GM18867 (cell line): ENCODE results near the gene NUAK1.

Source experiments
- ATAC-seq: cut with Tn5 transposase; IDR thresholded peaks from one replicate; pipeline ENCODE4 v1.9.1; 2021; ENCODE audit warnings: mild to moderate bottlenecking, moderate library complexity; ENCODE audit not compliant: unreplicated experiment

Gene NUAK1

DNA sequence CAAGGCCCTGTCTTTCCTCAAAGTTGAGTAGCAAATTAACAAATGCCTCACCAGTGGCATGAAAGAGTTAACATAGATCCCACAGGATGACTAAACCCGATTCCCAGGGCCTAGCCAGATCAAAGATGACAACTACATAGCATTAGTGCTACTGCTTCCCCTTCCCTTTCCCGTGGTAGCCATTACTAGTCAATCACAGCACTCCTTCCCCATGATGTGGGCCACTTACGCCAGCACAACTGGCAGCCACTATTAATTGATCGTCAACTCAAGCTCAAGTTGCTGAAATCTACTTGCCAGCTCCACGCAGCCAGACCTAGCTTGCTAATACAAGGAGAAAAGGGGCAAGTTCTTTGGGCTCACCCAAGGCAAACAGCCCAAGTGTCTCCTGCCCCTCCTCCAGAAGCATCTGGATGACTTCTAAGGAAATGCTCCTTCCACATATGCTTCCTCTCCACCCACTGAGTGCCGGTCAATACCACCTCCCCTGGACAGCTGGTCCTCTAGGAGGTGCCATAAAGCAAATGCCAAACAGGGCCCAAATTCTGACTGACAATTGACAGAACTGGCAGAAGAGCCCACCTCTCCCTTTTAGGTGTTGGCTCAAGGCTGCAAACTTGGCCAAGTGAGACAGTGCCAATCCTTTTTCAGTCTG, 72.6 kb downstream of the NUAK1 start:
- ATAC-seq: no peak

DNA sequence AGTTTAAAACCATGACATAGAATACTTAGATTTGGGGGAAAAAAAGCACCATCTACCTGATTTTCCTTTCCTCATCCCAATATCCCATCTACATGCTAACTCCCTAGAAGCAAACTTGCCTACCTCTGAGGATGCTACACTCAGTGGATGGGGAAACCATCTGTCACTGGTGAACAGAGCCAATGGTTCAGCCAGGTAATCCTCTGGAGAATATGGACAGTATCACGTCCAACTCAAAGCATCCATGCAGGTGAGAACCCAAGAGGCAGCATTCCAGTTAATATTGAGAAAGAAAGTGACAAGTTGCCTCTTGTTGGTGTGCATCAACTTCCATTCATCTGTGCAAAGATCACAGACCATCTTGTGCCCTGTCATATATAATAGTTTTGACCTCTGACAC, 73.2 kb downstream of the NUAK1 start:
- no peak for ATAC-seq

DNA sequence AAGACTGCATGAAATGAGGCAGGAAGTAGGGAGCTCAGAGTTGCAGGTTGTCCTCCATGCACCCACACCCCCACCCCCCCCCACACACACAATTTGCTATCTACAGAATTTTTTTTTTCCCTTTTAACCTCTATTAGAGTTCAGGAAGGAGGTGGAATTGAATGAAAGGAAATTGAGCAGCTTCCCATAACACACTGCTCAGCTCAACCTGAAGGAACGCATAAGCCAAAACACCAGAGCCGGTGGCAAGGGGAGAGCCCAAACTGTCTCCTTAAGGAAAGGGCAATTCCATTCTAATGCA, 74.1 kb downstream of the NUAK1 start:
- no peak for ATAC-seq

DNA sequence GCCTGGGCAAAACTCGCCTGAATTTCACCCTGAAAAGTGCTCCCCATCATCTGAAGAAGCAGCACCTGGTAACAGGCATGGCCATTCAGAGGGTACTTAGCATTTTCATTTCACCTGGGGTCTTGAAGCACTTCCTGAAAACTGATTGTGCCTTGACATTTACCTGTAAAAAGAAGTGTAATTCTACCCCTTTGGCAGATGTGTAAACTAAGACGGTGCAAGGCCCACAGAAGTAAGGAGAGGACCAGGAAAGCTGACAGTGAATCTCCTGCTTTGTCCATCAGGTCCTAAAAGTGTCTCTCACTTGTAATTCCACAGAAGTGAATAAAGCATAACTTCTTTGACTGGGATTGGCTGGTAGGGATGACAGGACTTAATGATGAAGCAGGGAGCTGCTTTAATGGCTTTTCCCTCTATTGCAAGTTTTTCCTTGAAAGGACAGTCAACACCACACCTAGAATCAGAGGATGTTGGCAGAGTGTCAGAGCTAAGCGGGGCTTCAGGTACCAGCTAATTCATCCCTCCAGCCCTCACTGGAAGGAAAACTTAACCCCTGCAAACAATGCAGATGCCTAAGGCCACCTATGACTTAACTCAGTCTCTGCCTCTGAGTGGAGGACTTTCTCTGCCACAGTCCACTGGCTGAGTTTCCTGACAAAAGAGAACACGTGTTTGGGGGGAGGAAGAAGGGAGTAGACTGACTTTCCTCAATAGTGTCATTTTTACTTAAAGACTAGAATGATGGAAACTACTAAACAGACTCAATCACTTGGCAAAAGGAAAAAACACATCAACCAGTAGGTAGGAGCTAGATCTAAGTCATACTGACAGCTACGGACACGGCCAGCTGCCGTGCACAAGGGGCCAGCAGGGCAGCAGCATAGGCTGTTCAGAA, 74.7 kb downstream of the NUAK1 start:
- no peak for ATAC-seq

DNA sequence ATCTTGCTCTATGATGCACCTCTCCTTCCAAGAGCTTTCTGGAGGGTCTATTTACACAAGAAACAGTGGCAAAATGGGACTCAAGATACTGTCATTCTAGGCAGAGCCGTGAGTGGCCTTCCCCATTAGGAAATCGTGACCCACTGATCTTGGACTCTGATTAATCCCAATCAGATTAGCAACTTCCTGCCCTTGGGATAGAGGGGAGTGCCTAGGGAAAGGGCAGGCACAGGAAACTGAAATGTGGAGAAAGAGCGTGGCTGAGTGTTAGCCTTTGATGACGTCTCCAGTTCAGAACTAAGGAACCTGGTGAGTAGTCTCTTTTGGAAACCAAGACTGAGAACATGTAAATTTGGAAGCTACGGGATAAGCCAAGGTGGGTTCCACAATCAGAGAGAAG, 76.1 kb downstream of the NUAK1 start:
- ATAC-seq: no peak

DNA sequence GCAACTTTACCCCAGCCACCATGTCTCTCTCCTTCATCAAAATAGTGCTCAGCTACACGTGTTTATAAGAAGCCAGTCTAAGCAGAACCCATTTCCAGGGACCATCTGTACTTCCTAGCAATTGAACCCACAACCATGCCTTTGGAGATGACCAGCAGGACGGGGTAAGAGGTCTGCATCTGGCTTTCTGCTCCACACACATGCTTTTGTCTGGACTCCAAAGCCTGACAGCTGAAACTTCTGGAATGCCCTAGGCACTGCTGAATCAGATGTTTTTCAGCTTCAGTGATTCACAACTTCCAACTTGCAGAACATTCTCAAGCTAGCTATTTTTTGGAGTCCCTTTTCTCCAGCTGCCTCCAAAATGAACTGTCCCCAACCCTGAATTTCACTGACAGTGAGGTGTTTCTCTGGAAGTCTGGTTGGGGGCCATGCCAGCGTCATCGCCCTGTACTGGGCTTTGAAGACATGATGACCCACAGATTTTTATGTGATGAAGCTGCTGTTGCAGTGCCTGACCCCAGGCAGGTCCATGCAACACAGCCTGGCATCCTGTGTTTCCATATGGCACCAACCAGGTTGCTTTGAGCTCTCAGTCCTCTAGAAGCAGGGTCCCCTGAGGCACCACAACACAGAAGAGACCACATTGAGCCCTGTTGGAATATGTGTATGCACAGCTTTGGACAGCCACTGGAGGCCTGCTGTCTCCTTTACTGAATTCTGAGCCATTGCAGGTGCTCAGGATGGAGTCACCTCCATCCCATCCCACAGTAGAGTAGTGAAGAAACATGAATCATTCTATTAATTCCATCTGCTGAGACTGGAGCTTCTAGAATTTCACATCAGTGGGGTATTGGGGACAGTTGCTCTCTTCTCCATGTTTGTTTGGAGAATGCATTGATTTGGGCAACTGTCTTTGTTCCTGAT, 80.2 kb downstream of the NUAK1 start:
- no peak for ATAC-seq

DNA sequence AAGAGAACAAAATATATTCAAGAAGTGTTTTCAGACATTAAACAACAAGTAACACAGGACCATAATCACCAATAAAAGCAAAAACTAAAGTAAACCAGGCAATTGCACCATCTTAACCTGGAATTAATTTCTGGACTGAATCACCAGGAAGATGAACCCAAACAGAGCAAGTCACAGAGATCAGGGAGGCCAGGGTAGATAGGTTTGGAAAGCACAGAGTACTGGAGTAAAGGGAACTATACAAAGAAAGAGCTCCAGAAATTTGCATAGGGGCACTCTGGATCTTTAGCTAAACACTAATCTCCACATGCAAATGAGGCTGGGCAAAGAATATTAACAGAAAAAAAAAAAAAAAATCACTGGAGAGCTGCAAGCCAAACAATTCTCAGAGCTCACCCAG, 84.7 kb downstream of the NUAK1 start:
- no peak for ATAC-seq

DNA sequence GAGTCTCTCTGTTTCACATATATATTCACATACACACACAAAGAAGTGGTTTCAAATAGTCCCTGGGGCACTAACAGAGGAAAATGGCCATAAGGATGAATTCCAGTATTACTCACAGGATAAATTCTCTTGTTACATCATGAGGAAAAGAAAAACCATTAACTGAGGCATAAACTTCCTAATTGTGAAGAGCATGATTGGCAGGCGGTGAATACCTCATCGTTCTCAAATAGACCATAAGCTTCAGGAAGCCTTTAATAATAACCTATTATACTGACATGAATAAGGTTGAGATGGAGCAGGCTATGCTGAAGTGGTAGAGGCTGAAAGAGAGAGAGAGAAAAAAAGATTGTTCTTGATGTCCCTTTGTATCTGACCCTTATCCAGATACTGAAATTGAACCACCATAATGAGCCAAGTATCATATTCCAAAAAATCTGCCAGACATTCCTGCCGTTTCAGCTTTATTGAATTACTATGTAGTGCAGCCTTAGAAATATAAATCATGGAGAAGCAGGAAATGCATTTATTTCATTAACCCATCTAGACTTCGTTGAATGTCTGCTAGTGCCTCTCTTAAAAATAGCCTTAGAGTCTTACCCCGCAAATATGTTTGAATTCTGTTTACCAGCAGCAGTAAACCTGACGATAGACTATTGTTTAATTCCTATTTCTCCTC, 86.8 kb downstream of the NUAK1 start:
- no peak for ATAC-seq

DNA sequence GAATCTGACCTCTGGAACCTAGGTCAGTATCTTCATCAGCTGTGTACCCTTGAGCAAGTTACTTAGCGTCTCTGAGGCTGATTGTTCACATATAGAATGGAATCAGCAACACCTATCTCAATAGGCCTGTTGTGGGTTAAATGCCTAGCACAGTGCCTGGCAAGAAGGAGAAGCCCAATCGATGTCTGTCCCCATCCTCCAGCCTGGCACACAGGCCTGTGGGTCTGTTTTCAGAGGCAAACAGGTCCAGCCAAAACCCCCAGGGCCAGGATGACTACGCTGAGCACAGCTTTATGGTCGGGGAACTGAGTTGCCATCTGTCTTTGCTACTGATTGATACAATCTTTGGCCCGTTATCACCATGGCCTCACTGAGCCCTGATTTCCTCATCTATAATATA, 89.2 kb downstream of the NUAK1 start:
- no peak for ATAC-seq

DNA sequence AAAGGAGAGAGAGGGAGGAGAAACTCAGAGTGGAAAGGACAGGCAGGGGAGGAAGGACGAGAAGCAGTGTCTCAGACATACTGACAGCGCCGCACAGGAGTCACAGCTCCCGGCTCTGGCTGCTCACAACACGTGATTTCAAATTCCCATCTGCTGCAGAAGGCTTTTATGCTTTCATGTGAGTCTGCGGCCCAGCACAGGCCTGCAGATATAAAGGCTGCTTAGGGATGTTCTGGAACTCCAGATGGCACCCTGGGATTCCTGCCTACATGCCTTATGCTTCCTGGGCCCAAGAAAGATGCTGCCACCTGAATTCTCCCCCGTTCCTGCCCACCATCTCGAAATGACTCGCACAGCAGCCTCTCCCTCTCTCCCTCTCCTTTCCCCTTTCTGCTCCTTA, 89.6 kb downstream of the NUAK1 start:
- no peak for ATAC-seq

DNA sequence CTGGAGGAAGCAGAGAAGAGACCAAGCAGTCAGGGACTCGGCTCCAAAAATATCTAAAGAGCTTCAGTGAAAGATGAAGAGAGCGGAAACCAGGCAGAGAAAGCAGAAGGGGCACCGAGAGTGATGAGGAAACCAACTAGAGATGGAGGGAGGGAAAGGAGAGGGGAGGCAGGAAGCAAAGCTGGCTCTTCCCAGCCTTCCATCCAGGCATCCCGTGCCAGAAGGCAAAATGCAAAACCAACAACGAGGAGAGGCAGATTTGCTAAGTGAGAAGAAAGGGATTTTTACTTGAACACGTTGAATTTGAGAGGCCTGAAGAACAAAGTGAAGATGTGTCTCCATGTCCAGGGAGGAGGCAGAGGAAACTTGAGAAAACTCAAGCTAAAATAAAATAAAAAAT, 90.1 kb downstream of the NUAK1 start:
- ATAC-seq: no peak

DNA sequence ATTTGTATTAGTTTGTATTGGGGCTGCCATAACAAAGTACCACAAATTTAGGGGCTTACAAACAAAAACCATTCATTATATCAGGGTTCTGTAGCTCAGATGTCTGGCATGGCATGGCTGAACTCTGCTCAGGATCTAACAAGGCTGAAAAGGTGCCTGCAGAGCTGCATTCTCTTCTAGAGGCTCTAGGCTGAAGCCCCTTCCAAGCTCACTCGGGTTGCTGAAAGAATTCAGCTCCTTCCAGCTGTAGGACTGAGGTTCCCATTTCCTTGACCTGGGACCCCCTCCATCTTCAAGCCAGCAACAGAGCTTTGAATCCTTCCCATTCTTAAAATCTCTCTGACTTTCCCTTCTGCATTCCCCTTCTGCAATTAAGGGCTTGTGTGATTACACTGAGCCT, 90.7 kb downstream of the NUAK1 start:
- ATAC-seq: no peak

DNA sequence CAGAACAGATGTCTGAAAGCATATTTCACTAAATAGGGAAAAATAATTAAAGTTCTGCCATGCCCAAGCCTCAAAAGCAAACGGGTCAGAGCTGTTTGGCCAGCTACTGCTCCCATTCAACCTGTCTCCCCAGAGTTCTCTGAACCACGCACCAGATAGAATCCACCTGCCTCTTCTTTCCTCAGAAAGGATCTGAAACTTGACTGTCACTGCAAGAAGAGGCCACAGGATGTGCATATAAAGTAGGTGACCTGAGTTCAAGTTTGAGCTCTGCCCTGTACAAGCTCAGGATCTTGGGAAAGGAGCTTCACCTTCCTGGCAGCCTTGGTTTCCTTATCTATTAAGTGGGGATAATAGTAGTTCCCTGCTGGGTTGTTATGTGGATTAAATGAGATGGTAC, 91.8 kb downstream of the NUAK1 start:
- no peak for ATAC-seq

DNA sequence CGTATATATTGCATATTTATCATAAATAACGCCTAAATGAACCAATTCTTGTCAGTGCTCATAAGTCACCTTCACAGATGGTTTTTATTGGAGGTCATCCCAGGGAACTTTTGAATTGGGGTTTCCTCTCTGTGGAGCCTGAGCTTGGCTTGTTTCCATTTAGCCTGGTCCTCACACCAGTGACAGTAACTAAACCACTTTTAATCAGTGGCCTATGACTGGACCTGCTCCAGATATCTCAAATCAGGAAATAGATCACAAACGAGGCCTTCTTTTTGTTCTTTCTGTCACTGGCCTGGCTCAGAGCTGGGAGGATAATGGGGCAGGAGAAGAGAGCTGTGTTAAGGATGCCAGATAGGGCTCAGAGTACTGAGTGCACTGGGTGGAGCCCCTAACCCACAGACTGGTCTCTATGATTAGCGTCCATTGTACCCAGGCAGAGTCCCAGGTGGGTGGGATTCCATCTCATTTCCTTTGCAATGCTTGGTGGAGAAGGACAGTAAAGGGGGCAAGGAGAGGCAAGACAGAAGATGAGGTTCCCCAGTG, 92.4 kb downstream of the NUAK1 start:
- ATAC-seq: no peak

DNA sequence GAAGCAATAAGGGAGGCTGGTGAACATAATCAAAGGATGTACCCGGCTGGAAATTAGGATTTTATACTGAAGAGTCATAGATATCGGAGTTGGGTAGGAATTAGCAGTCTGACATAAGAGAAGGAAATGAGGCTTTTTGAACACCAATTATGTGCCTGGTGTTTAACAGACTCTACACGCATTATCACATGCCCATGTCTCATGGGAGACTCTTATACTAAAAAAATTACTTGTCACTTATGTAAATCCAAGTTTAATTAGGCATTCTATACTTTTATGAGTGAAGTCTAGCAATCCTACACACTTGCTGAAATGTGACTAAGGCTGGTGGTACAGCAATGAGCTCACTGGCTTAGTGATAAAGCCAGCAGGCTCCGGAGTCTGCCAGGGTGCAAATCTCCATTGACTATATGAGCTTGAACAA, 93.5 kb downstream of the NUAK1 start:
- ATAC-seq: no peak

DNA sequence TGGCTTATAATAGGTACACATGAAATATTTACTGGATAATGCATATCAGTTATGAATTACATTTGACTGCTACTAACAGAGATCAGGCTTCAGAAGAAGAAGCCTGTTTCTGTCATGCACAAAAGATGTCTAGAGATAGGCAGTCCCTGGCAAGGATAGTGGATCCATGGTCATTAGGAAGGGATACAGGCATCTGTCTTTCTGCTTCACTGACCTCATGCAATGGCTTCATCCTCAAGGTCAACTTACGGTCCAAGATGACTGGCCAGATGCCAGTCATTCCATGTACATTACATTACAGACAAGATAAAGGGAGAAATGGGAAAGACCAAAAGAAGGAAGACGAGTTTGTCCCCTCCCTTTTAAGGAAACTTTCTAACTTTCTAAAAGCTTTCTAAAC, 94.0 kb downstream of the NUAK1 start:
- ATAC-seq: no peak

DNA sequence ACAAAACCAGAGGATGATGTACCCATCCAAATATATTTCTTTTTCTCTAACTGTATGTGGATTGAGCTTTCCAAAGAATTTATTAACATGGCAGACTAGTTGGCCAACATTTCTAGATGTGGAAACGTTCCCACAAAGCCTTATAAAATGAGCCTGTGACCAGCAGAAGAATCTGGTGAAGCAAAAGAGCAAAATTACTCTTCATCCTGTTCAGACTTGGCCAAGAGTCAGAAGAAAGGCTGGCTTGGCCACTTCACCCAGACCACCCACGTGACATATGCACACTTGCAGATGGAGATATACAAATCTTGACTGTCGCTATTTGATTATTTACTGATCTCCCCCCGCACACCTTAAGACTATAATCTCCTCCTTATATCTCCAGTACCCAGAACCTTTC, 96.7 kb downstream of the NUAK1 start:
- ATAC-seq: no peak

DNA sequence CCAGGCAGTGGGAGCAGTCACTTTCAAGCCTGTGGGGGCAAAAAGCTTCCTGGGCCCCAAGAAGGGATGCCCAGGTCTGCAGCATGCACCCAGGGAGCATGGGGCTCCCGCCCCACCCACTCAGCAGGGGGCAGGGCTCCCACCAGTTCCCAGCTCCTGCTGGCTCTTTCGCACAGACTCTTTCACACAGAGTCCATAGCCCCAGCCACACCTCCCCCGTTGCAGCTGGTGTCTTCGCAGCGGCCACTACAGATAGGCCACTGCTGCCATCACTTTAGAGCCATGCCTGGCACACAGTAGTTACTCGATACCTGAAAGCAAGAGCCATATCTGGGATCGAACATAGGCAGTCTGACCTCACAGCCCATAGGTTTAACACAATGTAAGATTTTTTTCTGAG, 98.2 kb downstream of the NUAK1 start:
- ATAC-seq: no peak

DNA sequence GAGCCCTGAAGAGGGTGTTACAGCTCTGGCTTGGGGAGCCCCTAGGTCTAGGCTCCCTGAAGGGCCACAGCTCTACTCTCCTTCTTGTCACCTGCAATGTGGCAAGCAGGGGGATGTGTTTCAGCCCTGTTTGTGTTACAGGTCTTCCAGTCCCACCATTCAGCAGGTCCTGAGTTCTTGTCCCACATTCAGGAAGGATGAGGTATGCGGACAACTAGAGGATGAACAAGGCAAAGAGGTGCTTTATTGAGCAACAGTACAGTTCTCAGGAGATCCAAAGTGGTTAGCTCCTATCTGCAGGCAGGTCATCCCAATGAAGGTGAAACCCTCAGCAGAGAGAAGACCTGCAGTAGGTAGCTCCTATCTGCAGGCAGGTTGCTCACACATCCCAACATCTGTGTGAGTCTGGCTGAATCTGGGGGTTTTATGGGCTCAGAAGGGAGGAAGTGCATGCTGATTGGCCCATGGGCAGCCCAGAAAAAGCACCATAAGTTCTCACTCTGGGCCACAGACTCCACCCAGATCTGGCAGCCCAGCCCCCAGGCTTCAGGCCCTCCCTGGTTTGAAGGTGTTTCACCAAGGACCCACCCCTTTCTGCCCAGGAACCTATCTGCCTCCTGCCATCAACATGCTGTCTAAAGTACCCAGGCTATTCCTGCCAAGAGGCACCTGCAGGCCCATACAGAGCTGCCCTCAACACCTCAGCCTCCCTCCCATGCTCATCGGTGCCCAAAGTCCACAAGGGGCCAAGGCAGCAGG, 98.9 kb downstream of the NUAK1 start:
- no peak for ATAC-seq

DNA sequence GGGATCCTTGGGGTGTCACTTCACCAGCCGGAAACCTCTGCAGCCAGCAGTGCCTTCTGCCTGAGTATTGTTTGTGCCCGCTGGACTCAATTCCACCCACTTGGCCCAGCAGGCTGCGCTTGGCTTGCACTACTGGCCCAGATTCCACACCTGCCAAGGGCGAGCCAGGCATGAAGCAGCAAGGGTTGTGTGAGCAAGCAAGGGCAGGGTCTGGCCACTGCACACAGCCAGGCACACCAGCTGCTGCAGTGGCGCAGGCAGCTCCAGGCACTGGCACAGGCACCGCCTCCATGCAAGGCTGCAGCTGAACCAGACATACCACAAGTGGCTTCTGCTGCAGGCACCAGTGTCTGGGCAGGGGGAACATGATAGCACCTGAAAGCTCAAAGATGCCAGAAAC, 99.5 kb downstream of the NUAK1 start:
- no peak for ATAC-seq
